WTC11 (cell line): ENCODE measurements around the gene LPCAT1. TPM values are rescaled to one million over a fixed set of nuclear protein-coding genes. Genes with fewer than 3 reads are reported as not detected.

Experiments used
- ATAC-seq: fragments of 200-7000 bp; cut with Tn5 transposase; 2 replicates; pipeline ENCODE4 v1.10.0; 2021; ENCODE audit warnings: mild to moderate bottlenecking, moderate library complexity
- CTCF ChIA-PET: fragments of 300-600 bp; sonication (Branson Sonifier 250); formaldehyde crosslinking; loops from one replicate; lab custom pipeline; 2021; ENCODE audit warnings: antibody characterized with exemption; lab: Charles Lee
- POLR2A ChIA-PET: fragments of 350-600 bp; sonication (Branson Sonifier 250); formaldehyde crosslinking; loops from one replicate; lab custom pipeline; 2021; ENCODE audit warnings: antibody characterized with exemption; lab: Charles Lee
- DNase-seq: peaks from one replicate; pipeline ENCODE4 v3.0.0; 2021; ENCODE audit warnings: low spot score
- H3K27ac Mint-ChIP-seq: 2 replicates; pipeline ENCODE4 v1.8.0; 2021; ENCODE audit warnings: mixed read lengths
- H3K27me3 Mint-ChIP-seq: 2 replicates; pipeline ENCODE4 v1.8.0; 2021; ENCODE audit warnings: low read depth, mild to moderate bottlenecking, moderate library complexity, mixed read lengths
- H3K36me3 Mint-ChIP-seq: 2 replicates; pipeline ENCODE4 v1.8.0; 2021; ENCODE audit warnings: mixed read lengths
- H3K4me1 Mint-ChIP-seq: 2 replicates; pipeline ENCODE4 v1.8.0; 2022; ENCODE audit warnings: mixed read lengths
- H3K4me3 Mint-ChIP-seq: 2 replicates; pipeline ENCODE4 v1.8.0; 2021; ENCODE audit warnings: mild to moderate bottlenecking, moderate library complexity, mixed read lengths
- H3K9me3 Mint-ChIP-seq: 2 replicates; pipeline ENCODE4 v1.8.0; 2021; ENCODE audit warnings: mixed read lengths
- CBFB ChIP-seq: sonication (generic); formaldehyde crosslinking; IDR thresholded peaks from 2 replicates; pipeline ENCODE4 v1.8.1; 2022; ENCODE audit warnings: mild to moderate bottlenecking, low read depth, missing genetic modification reagents
- EMX1 ChIP-seq: fragments of 250-450 bp; sonication (Bioruptor Pico); IDR thresholded peaks from 2 replicates; pipeline ENCODE4 v1.8.0; 2021; ENCODE audit warnings: mild to moderate bottlenecking
- ERG ChIP-seq: fragments of 250-450 bp; sonication (Bioruptor Pico); IDR thresholded peaks from 2 replicates; pipeline ENCODE4 v1.8.0; 2021; ENCODE audit warnings: mild to moderate bottlenecking
- FOXJ3 ChIP-seq: sonication (generic); formaldehyde crosslinking; IDR thresholded peaks from 2 replicates; pipeline ENCODE4 v1.9.0; 2021; ENCODE audit warnings: missing genetic modification reagents, mild to moderate bottlenecking, borderline replicate concordance
- FOXK1 ChIP-seq: sonication (generic); formaldehyde crosslinking; IDR thresholded peaks from 2 replicates; pipeline ENCODE4 v1.8.0; 2022; ENCODE audit warnings: mild to moderate bottlenecking, moderate library complexity, missing genetic modification reagents
- KAT7 ChIP-seq: sonication (generic); formaldehyde crosslinking; IDR thresholded peaks from 2 replicates; pipeline ENCODE4 v1.8.1; 2023; ENCODE audit warnings: missing genetic modification reagents, mild to moderate bottlenecking, borderline replicate concordance
- RORB ChIP-seq: fragments of 250-450 bp; sonication (Bioruptor Pico); IDR thresholded peaks from 2 replicates; pipeline ENCODE4 v1.9.0; 2021; ENCODE audit warnings: mild to moderate bottlenecking
- SOX15 ChIP-seq: fragments of 250-450 bp; sonication (Bioruptor Pico); IDR thresholded peaks from 2 replicates; pipeline ENCODE4 v1.9.0; 2021; ENCODE audit warnings: mild to moderate bottlenecking
- TCF7 ChIP-seq: sonication (generic); formaldehyde crosslinking; IDR thresholded peaks from 2 replicates; pipeline ENCODE4 v1.8.0; 2022; ENCODE audit warnings: mild to moderate bottlenecking, low read depth, missing genetic modification reagents, moderate library complexity
- USF1 ChIP-seq: sonication (generic); formaldehyde crosslinking; IDR thresholded peaks from 2 replicates; pipeline ENCODE4 v1.8.0; 2022; ENCODE audit warnings: mild to moderate bottlenecking, missing genetic modification reagents
- ZBTB21 ChIP-seq: sonication (generic); formaldehyde crosslinking; IDR thresholded peaks from 2 replicates; pipeline ENCODE4 v1.8.1; 2023; ENCODE audit warnings: mild to moderate bottlenecking, missing genetic modification reagents, borderline replicate concordance
- ZBTB43 ChIP-seq: sonication (generic); formaldehyde crosslinking; IDR thresholded peaks from 2 replicates; pipeline ENCODE4 v1.8.1; 2023; ENCODE audit warnings: mild to moderate bottlenecking, missing genetic modification reagents
- ZNF396 ChIP-seq: fragments of 250-450 bp; sonication (Bioruptor Pico); IDR thresholded peaks from 2 replicates; pipeline ENCODE4 v1.8.0; 2021; ENCODE audit warnings: mild to moderate bottlenecking, moderate library complexity, borderline replicate concordance
- ZNF423 ChIP-seq: fragments of 250-450 bp; sonication (Bioruptor Pico); IDR thresholded peaks from 2 replicates; pipeline ENCODE4 v2.1.2; 2022; ENCODE audit warnings: mild to moderate bottlenecking, moderate library complexity
- total RNA-seq: library from RNA; stranded (reverse); gene quantifications from 3 replicates; pipeline ENCODE4 v1.2.3, GENCODE V29; 2021
- TF ChIP-seq, protein P1 (sequence below): sonication (generic); formaldehyde crosslinking; conservative IDR thresholded peaks from 2 replicates; pipeline ENCODE4 v1.8.1; 2022; ENCODE audit warnings: mild to moderate bottlenecking, missing genetic modification reagents
- TF ChIP-seq, protein P2 (sequence below): sonication (generic); formaldehyde crosslinking; IDR thresholded peaks from 2 replicates; pipeline ENCODE4 v1.8.1; 2023; ENCODE audit warnings: mild to moderate bottlenecking, missing genetic modification reagents, moderate library complexity
- TF ChIP-seq, protein P3 (sequence below): fragments of 250-450 bp; sonication (Bioruptor Pico); IDR thresholded peaks from 2 replicates; pipeline ENCODE4 v1.9.0; 2021; ENCODE audit warnings: mild to moderate bottlenecking, borderline replicate concordance

LPCAT1 gene
- total RNA-seq, 1 experiment from 2014 or later, result 206 TPM

- Mint-ChIP-seq H3K36me3 (peaks cover 60% of the 10 kb centered on the region), H3K9me3 (no peaks in the 10 kb centered on the region), H3K4me1 (peaks cover 5% of the 10 kb centered on the region), H3K4me3 (no peak overlapping the region), H3K27ac (no peak overlapping the region), H3K27me3 (no peaks in the 10 kb centered on the region)
- POLR2A ChIA-PET, result no interaction called here
- TF ChIP-seq, protein P1, sequence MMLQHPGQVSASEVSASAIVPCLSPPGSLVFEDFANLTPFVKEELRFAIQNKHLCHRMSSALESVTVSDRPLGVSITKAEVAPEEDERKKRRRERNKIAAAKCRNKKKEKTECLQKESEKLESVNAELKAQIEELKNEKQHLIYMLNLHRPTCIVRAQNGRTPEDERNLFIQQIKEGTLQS, result no peak
- CTCF ChIA-PET, result interaction anchor here (0.6 to 1.6 kb wide), 3 partner anchors 10 to 25 kb away, joined by 3 to 6 read pairs (median 3); no protein-coding TSS in a partner anchor
- no peak for DNase-seq
- ATAC-seq, result no peak
Measured at GRCh38 chr5:1478271-1479035, 45.3 kb downstream of the LPCAT1 start.

GRCh38 chr5:1477341-1477740, 46.4 kb downstream of the LPCAT1 start:
- Mint-ChIP-seq H3K27ac (no peak overlapping the region), H3K9me3 (no peaks in the 10 kb centered on the region), H3K27me3 (no peaks in the 10 kb centered on the region), H3K4me1 (peaks cover 5% of the 10 kb centered on the region), H3K36me3 (peaks cover 61% of the 10 kb centered on the region), H3K4me3 (no peak overlapping the region)
- TF ChIP-seq RORB (CRISPR knock-in tag) (no peak), CBFB (no peak), EMX1 (CRISPR knock-in tag) (no peak), ERG (CRISPR knock-in tag) (no peak), ZBTB43 (CRISPR knock-in tag) (no peak), USF1 (CRISPR knock-in tag) (no peak), TCF7 (CRISPR knock-in tag) (no peak), ZBTB21 (no peak)
- TF ChIP-seq, protein P2, sequence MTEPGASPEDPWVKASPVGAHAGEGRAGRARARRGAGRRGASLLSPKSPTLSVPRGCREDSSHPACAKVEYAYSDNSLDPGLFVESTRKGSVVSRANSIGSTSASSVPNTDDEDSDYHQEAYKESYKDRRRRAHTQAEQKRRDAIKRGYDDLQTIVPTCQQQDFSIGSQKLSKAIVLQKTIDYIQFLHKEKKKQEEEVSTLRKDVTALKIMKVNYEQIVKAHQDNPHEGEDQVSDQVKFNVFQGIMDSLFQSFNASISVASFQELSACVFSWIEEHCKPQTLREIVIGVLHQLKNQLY (CRISPR knock-in tag), result no peak
- TF ChIP-seq, protein P3, sequence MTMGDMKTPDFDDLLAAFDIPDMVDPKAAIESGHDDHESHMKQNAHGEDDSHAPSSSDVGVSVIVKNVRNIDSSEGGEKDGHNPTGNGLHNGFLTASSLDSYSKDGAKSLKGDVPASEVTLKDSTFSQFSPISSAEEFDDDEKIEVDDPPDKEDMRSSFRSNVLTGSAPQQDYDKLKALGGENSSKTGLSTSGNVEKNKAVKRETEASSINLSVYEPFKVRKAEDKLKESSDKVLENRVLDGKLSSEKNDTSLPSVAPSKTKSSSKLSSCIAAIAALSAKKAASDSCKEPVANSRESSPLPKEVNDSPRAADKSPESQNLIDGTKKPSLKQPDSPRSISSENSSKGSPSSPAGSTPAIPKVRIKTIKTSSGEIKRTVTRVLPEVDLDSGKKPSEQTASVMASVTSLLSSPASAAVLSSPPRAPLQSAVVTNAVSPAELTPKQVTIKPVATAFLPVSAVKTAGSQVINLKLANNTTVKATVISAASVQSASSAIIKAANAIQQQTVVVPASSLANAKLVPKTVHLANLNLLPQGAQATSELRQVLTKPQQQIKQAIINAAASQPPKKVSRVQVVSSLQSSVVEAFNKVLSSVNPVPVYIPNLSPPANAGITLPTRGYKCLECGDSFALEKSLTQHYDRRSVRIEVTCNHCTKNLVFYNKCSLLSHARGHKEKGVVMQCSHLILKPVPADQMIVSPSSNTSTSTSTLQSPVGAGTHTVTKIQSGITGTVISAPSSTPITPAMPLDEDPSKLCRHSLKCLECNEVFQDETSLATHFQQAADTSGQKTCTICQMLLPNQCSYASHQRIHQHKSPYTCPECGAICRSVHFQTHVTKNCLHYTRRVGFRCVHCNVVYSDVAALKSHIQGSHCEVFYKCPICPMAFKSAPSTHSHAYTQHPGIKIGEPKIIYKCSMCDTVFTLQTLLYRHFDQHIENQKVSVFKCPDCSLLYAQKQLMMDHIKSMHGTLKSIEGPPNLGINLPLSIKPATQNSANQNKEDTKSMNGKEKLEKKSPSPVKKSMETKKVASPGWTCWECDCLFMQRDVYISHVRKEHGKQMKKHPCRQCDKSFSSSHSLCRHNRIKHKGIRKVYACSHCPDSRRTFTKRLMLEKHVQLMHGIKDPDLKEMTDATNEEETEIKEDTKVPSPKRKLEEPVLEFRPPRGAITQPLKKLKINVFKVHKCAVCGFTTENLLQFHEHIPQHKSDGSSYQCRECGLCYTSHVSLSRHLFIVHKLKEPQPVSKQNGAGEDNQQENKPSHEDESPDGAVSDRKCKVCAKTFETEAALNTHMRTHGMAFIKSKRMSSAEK (CRISPR knock-in tag), result no peak
- DNase-seq (peak; percentile 0), ATAC-seq (no peak)
- CTCF ChIA-PET, result interaction anchor here (1.6 kb wide), 1 partner anchor 9 kb away, joined by 6 read pairs; no protein-coding TSS in a partner anchor
- POLR2A ChIA-PET, result no interaction called here

- Mint-ChIP-seq H3K9me3 (no peaks in the 10 kb centered on the region), H3K4me3 (no peak overlapping the region), H3K36me3 (peaks cover 63% of the 10 kb centered on the region), H3K27me3 (no peaks in the 10 kb centered on the region), H3K4me1 (peaks cover 5% of the 10 kb centered on the region), H3K27ac (no peak overlapping the region)
- POLR2A ChIA-PET, result no interaction called here
- ATAC-seq, result no peak
- CTCF ChIA-PET, result interaction anchor here (1.6 kb wide), 1 partner anchor 9 kb away, joined by 6 read pairs; no protein-coding TSS in a partner anchor
- no peak for DNase-seq
- TF ChIP-seq KAT7 (CRISPR knock-in tag) (no peak), CBFB (no peak), ZNF423 (CRISPR knock-in tag) (no peak), SOX15 (CRISPR knock-in tag) (no peak), FOXJ3 (CRISPR knock-in tag) (no peak), ZNF396 (no peak), EMX1 (CRISPR knock-in tag) (no peak), FOXK1 (no peak)
- TF ChIP-seq, protein P3 (CRISPR knock-in tag), result no peak
Measured at GRCh38 chr5:1476967-1477310, 46.8 kb downstream of the LPCAT1 start.
